Measurements from ENCODE around the gene RECK. TPM values are rescaled to one million over a fixed set of nuclear protein-coding genes. Genes with fewer than 3 reads are reported as not detected.

The RECK gene
- total RNA-seq, 4 donors from 2014 or later = 7.1 to 20.0 (median 18.6) TPM

DNA sequence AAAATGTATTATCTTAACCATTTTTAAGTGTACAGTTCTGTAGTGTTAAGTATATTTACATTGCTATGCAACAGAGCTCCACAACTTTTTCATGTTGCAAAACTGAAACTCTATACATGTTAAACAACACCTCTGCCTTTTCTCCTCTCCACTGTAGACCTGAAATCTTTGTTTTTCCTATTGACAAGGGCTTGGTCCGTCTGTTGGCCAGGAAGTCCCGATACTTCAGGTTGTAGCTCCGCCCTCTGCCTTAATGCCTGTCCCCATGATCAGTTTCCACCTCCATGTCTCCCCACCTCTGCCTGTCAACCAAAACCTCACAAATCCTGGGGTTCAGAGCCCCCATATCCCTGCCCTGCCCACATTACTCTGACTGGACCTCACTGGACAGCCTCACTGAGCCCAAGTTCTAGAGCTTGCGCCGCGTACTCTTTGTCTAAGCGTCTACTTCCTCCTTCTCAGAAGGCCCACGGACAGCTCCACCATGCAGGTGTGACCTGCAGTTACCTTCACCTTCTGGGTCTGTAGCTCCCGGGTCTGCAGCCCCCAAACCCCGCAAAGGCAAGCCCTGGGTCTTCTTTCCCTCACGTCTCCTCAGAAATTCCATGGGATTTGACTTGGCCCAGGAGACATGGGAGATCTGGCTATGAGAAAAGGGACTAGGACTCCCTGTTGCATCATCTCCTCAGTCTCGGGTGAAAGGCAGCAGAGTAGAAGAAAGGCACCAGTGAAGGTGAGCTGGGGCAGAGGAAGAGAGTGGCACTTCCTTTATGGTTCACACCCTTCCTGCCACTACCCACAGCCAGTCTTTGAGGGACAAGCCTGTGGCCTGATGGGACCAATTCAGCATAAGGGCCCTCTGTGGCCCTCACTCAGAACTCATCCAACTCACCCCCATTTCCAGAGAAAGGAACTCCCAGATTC, 107.9 kb downstream of the RECK start:
- no peak overlapping the region for H3K4me3 ChIP-seq (replicated peaks in 1 of 3)

GRCh38 chr9:36145970-36146369, 109.3 kb downstream of the RECK start:
- Histone ChIP-seq H3K36me3 (no peaks in the 10 kb centered on the region), H3K4me3 (replicated peaks in 1 of 3) (no peak overlapping the region), H3K27me3 (no peaks in the 10 kb centered on the region), H3K9me3 (no peaks in the 10 kb centered on the region), H3K4me1 (peaks cover 1 to 38% of the 10 kb centered on the region in 2 donors), H3K27ac (no peak overlapping the region)
- no peak for DNase-seq
- WGBS, 2 donors = 97 to 98% methylated on average over 4 of the region's 4 CpGs
- intact Hi-C loops (cut with DNase I) = no loop called here
- TF ChIP-seq, protein P1, sequence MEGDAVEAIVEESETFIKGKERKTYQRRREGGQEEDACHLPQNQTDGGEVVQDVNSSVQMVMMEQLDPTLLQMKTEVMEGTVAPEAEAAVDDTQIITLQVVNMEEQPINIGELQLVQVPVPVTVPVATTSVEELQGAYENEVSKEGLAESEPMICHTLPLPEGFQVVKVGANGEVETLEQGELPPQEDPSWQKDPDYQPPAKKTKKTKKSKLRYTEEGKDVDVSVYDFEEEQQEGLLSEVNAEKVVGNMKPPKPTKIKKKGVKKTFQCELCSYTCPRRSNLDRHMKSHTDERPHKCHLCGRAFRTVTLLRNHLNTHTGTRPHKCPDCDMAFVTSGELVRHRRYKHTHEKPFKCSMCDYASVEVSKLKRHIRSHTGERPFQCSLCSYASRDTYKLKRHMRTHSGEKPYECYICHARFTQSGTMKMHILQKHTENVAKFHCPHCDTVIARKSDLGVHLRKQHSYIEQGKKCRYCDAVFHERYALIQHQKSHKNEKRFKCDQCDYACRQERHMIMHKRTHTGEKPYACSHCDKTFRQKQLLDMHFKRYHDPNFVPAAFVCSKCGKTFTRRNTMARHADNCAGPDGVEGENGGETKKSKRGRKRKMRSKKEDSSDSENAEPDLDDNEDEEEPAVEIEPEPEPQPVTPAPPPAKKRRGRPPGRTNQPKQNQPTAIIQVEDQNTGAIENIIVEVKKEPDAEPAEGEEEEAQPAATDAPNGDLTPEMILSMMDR (IDR thresholded peaks at IDR 0.05) = no peak
- no peak for TF ChIP-seq POLR2A (IDR thresholded peaks at IDR 0.05)

More for the DNA sequence above, 107.9 kb downstream of the RECK start:
- no peak overlapping the region for H3K27ac ChIP-seq
- DNase-seq = no peak
- WGBS, 2 donors = 90 to 93% methylated on average over 12 of the region's 12 CpGs
- H3K9me3 ChIP-seq = no peaks in the 10 kb centered on the region
- intact Hi-C loops (cut with DNase I) = no loop called here
- peaks cover 5 to 44% of the 10 kb centered on the region in 2 donors for H3K4me1 ChIP-seq
- TF ChIP-seq, protein P1 (IDR thresholded peaks at IDR 0.05) = no peak
- no peak for TF ChIP-seq POLR2A (IDR thresholded peaks at IDR 0.05)
- H3K27me3 ChIP-seq = no peaks in the 10 kb centered on the region
- no peaks in the 10 kb centered on the region for H3K36me3 ChIP-seq

DNA sequence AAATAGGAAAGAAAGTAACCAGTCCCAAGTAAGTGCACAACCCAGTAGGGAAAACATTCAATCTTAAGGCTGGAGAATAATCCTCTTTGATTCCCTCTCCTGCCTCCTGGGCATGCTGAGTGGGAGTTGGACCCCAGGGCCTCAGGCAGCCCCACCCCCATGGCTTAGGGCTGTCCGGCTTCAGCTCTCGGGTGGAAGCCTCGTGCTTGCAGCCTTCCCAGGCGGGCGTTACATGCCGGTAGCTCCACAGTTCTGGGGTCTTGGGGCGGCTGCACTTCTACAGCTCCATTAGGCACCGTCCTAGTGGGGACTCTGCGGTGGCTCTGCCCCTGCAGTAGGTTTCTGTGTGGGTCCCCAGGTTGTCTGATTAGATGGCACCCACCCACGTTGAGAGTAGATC, 109.9 kb downstream of the RECK start:
- H3K36me3 ChIP-seq = no peaks in the 10 kb centered on the region
- no peak overlapping the region for H3K4me3 ChIP-seq (replicated peaks in 1 of 3)
- H3K27ac ChIP-seq = no peak overlapping the region
- peaks cover 0 to 31% of the 10 kb centered on the region in 2 donors for H3K4me1 ChIP-seq
- TF ChIP-seq, protein P1 (IDR thresholded peaks at IDR 0.05) = no peak
- no peak for TF ChIP-seq POLR2A (IDR thresholded peaks at IDR 0.05)
- H3K9me3 ChIP-seq = no peaks in the 10 kb centered on the region
- intact Hi-C loops (cut with DNase I) = no loop called here
- 89 to 93% methylated on average over 4 to 5 of the region's 10 CpGs for WGBS, 2 donors
- H3K27me3 ChIP-seq = no peaks in the 10 kb centered on the region
- no peak for DNase-seq

- TF ChIP-seq POLR2A (IDR thresholded peaks at IDR 0.05) = no peak
- TF ChIP-seq, protein P1 (IDR thresholded peaks at IDR 0.05) = no peak
- WGBS, 2 donors = 93 to 100% methylated on average over 12 to 14 of the region's 14 CpGs
- Histone ChIP-seq H3K4me1 (peaks cover 0 to 23% of the 10 kb centered on the region in 2 donors), H3K27me3 (no peaks in the 10 kb centered on the region), H3K36me3 (no peaks in the 10 kb centered on the region), H3K4me3 (replicated peaks in 1 of 3) (no peak overlapping the region), H3K27ac (peak overlapping the region in 2 of 3 donors; percentile 15 to 56), H3K9me3 (no peaks in the 10 kb centered on the region)
- no peak for DNase-seq
- intact Hi-C loops (cut with DNase I) = no loop called here
Observed at GRCh38 chr9:36147441-36148175, 110.9 kb downstream of the RECK start.
